GM06990 (cell line): Measurements from ENCODE around the gene RBM43.

Experiments
- DNase-seq: peaks from one replicate; pipeline ENCODE4 v3.0.0-alpha.2; 2011; ENCODE audit not compliant: insufficient read length; ENCODE audit errors: extremely low read depth
- H3K27me3 ChIP-seq: replicated peaks from 2 replicates; pipeline ENCODE4 v1.6.0; 2011; ENCODE audit warnings: low read length; ENCODE audit not compliant: control insufficient read depth, insufficient read depth
- H3K36me3 ChIP-seq: 2 replicates; pipeline ENCODE4 v1.5.1; 2011; ENCODE audit warnings: low read length; ENCODE audit not compliant: control insufficient read depth, insufficient read depth
- H3K4me3 ChIP-seq: replicated peaks from 2 replicates; pipeline ENCODE4 v1.5.1; 2011; ENCODE audit warnings: low read depth, mild to moderate bottlenecking, control low read depth, low read length
- TF ChIP-seq, protein P1 (sequence below): IDR thresholded peaks from 2 replicates; pipeline ENCODE4 v1.5.1; 2011; ENCODE audit warnings: low read length, control low read depth, mild to moderate bottlenecking, inconsistent platforms; ENCODE audit not compliant: insufficient read depth, poor library complexity, severe bottlenecking

The RBM43 gene

DNA sequence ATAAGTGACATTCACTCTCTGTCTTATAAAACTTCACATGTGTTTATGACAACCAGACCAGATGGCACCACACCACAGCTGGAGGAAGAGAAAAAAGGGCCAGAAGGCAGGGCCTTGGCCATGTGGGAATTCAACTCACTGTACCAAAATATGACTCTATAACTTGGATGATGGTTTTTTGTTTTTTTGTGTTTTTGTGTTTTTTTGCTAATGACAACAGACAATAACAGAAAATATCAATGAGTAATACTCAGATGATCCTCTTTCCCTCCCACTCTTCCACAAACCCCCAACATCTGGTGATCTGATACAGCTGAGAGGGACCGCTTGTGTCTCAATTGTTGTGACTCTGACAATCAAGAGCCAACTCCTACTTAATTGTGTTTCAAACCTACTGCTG lies 15.4 kb upstream of the RBM43 start:
- no peak overlapping the region for H3K4me3 ChIP-seq
- TF ChIP-seq, protein P1, sequence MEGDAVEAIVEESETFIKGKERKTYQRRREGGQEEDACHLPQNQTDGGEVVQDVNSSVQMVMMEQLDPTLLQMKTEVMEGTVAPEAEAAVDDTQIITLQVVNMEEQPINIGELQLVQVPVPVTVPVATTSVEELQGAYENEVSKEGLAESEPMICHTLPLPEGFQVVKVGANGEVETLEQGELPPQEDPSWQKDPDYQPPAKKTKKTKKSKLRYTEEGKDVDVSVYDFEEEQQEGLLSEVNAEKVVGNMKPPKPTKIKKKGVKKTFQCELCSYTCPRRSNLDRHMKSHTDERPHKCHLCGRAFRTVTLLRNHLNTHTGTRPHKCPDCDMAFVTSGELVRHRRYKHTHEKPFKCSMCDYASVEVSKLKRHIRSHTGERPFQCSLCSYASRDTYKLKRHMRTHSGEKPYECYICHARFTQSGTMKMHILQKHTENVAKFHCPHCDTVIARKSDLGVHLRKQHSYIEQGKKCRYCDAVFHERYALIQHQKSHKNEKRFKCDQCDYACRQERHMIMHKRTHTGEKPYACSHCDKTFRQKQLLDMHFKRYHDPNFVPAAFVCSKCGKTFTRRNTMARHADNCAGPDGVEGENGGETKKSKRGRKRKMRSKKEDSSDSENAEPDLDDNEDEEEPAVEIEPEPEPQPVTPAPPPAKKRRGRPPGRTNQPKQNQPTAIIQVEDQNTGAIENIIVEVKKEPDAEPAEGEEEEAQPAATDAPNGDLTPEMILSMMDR: no peak
- no peak for DNase-seq
- no peaks in the 10 kb centered on the region for H3K27me3 ChIP-seq
- peaks cover 7% of the 10 kb centered on the region for H3K36me3 ChIP-seq

DNA sequence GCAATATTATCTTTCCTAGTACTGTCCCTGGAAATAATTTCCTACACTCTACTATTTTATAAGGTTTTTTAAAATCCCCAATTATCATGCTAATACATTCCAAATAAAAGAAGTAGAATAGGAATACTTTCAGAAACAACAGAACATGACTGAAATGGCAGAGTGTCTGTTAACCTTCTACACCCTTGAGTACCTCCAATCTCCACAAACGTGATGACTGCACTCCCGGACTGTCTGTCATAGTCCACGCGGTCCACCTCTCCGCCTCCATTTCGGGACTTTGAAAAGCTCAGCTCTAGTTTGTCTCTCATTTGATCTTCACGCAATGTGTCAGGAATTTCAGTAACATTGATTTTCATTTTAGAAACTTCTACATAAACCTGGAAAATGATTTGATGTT lies 13.6 kb upstream of the RBM43 start:
- DNase-seq: no peak
- TF ChIP-seq, protein P1: no peak
- Histone ChIP-seq H3K36me3 (peaks cover 6% of the 10 kb centered on the region), H3K27me3 (no peaks in the 10 kb centered on the region), H3K4me3 (no peak overlapping the region)

- TF ChIP-seq, protein P1: no peak
- no peak overlapping the region for H3K4me3 ChIP-seq
These were observed 10.2 kb upstream of the RBM43 start for GRCh38 chr2:151271824-151272223.

GRCh38 chr2:151269798-151270568 lies 8.3 kb upstream of the RBM43 start:
- DNase-seq: no peak
- Histone ChIP-seq H3K4me3 (no peak overlapping the region), H3K36me3 (peaks cover 2% of the 10 kb centered on the region), H3K27me3 (no peaks in the 10 kb centered on the region)
- TF ChIP-seq, protein P1: no peak

More at GRCh38 chr2:151271824-151272223, 10.2 kb upstream of the RBM43 start:
- DNase-seq: no peak
- Histone ChIP-seq H3K27me3 (no peaks in the 10 kb centered on the region), H3K36me3 (peaks cover 2% of the 10 kb centered on the region)

- Histone ChIP-seq H3K4me3 (no peak overlapping the region), H3K36me3 (peaks cover 2% of the 10 kb centered on the region), H3K27me3 (no peaks in the 10 kb centered on the region)
- TF ChIP-seq, protein P1: no peak
- DNase-seq: no peak
These were observed 6.4 kb upstream of the RBM43 start for GRCh38 chr2:151268085-151268484.
